GM12892 (cell line): ENCODE measurements around the gene PEX11G.

Experiments used
- POLR2A ChIP-seq: IDR thresholded peaks from 2 replicates; pipeline ENCODE4 v1.6.1; 2011; ENCODE audit warnings: low read depth, low read length, control low read depth
- POLR2AphosphoS5 ChIP-seq: IDR thresholded peaks from 2 replicates; pipeline ENCODE4 v1.6.1; 2011; ENCODE audit warnings: low read depth, low read length, control low read depth

DNA sequence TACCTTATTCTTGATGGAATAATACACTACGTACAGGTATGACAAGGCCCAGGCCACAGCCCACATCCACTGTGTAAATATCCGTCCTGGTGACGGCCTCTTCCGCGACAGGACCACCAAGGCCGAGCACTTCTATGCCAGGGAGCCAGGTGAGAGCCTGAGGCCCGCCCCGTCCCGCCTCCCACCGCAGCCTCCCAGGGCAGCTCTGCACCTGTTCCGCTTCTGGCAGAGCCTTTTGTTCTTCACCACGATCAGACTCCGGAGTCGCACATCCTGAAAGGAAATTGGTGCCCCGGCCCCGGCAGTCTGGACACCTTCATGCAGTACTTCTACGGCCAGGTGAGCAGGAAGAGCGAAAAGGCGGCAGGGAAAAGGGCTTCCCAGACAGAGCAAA, 16.4 kb upstream of the PEX11G start:
- TF ChIP-seq POLR2A: no peak
- TF ChIP-seq POLR2AphosphoS5: no peak
